Upper lobe of left lung (tissue), 4 donors: ENCODE data around the gene NTSR1.

Source experiments
- EP300 ChIP-seq, 4 donors: sonication (generic); formaldehyde crosslinking; IDR thresholded peaks; one replicate each; pipeline ENCODE4 v1.5.1; 2017; ENCODE audit warnings: antibody characterized with exemption in 4 of 4, control low read depth in 2 of 4
- TF ChIP-seq, protein P1 (sequence below), 6 experiments: fragments of 450-650 bp in 4 of 6; fragments of 200-600 bp in 2 of 6; sonication (generic) in 2 of 6; IDR thresholded peaks; one replicate each; pipeline ENCODE4 v1.5.1; 2016 to 2019; ENCODE audit warnings: antibody characterized with exemption in 6 of 6

GRCh38 chr20:62670156-62670555 lies 38.5 kb upstream of the NTSR1 start:
- TF ChIP-seq, protein P1, sequence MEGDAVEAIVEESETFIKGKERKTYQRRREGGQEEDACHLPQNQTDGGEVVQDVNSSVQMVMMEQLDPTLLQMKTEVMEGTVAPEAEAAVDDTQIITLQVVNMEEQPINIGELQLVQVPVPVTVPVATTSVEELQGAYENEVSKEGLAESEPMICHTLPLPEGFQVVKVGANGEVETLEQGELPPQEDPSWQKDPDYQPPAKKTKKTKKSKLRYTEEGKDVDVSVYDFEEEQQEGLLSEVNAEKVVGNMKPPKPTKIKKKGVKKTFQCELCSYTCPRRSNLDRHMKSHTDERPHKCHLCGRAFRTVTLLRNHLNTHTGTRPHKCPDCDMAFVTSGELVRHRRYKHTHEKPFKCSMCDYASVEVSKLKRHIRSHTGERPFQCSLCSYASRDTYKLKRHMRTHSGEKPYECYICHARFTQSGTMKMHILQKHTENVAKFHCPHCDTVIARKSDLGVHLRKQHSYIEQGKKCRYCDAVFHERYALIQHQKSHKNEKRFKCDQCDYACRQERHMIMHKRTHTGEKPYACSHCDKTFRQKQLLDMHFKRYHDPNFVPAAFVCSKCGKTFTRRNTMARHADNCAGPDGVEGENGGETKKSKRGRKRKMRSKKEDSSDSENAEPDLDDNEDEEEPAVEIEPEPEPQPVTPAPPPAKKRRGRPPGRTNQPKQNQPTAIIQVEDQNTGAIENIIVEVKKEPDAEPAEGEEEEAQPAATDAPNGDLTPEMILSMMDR (IDR thresholded peaks at IDR 0.05): no peak
- no peak for TF ChIP-seq EP300 (IDR thresholded peaks at IDR 0.05)
